ENCODE measurements around the gene MAP3K5.

The MAP3K5 gene

GRCh38 chr6:136535017-136535765 is 257.1 kb downstream of the MAP3K5 start:
- no peak for DNase-seq

GRCh38 chr6:136534268-136534667 is 258.0 kb downstream of the MAP3K5 start:
- no peak for DNase-seq

GRCh38 chr6:136533487-136533886 is 258.8 kb downstream of the MAP3K5 start:
- DNase-seq = no peak

GRCh38 chr6:136532030-136532429 is 260.2 kb downstream of the MAP3K5 start:
- no peak for DNase-seq

- DNase-seq = no peak
Measured at GRCh38 chr6:136529710-136530109, 262.6 kb downstream of the MAP3K5 start.

- no peak for DNase-seq
Measured at GRCh38 chr6:136528477-136528876, 263.8 kb downstream of the MAP3K5 start.

- no peak for DNase-seq
Measured at GRCh38 chr6:136527831-136528230, 264.4 kb downstream of the MAP3K5 start.

- peak; percentile 15 for DNase-seq
Measured at GRCh38 chr6:136526937-136527336, 265.3 kb downstream of the MAP3K5 start.

- DNase-seq = peak; percentile 89
Measured at GRCh38 chr6:136526196-136526930, 265.9 kb downstream of the MAP3K5 start.

- peak; percentile 73 for DNase-seq
Measured at GRCh38 chr6:136525586-136526195, 266.6 kb downstream of the MAP3K5 start.

- DNase-seq = peak; percentile 72
Measured at GRCh38 chr6:136524936-136525413, 267.3 kb downstream of the MAP3K5 start.

GRCh38 chr6:136524339-136524935 is 267.8 kb downstream of the MAP3K5 start:
- no peak for DNase-seq

- DNase-seq = no peak
Measured at GRCh38 chr6:136523196-136523595, 269.1 kb downstream of the MAP3K5 start.

- no peak for DNase-seq
Measured at GRCh38 chr6:136522636-136523035, 269.6 kb downstream of the MAP3K5 start.

GRCh38 chr6:136521911-136522310 is 270.4 kb downstream of the MAP3K5 start:
- no peak for DNase-seq

GRCh38 chr6:136521427-136521826 is 270.9 kb downstream of the MAP3K5 start:
- no peak for DNase-seq

- DNase-seq = no peak
Measured at GRCh38 chr6:136520517-136520916, 271.8 kb downstream of the MAP3K5 start.

GRCh38 chr6:136517582-136517981 is 274.7 kb downstream of the MAP3K5 start:
- DNase-seq = no peak

- DNase-seq = no peak
Measured at GRCh38 chr6:136517002-136517401, 275.3 kb downstream of the MAP3K5 start.

- DNase-seq = no peak
Measured at GRCh38 chr6:136514591-136514990, 277.7 kb downstream of the MAP3K5 start.

- peak; percentile 49 for DNase-seq
Measured at GRCh38 chr6:136511926-136512325, 280.4 kb downstream of the MAP3K5 start.

GRCh38 chr6:136511397-136511796 is 280.9 kb downstream of the MAP3K5 start:
- DNase-seq = no peak

GRCh38 chr6:136510782-136511181 is 281.5 kb downstream of the MAP3K5 start:
- DNase-seq = no peak

Data from hematopoietic multipotent progenitor cell treated with erythropoietin and hydrocortisone succinate and interleukin-3 and kit ligand, for 6 days (in vitro differentiated cells).